NCI-H1436 treated with DMSO at 0.1 percent for 48 hours (cell line): ENCODE measurements around the gene NUMB.
"Not testable (repeated sequence)": the region's sequence is repeated elsewhere in the genome, so short reads cannot be mapped to it uniquely, and the experiment has no call there.

ENCODE experiments used
- DNase-seq: peaks from one replicate; lab custom pipeline; 2025; lab: John Stamatoyannopoulos, UW

Gene NUMB

DNA sequence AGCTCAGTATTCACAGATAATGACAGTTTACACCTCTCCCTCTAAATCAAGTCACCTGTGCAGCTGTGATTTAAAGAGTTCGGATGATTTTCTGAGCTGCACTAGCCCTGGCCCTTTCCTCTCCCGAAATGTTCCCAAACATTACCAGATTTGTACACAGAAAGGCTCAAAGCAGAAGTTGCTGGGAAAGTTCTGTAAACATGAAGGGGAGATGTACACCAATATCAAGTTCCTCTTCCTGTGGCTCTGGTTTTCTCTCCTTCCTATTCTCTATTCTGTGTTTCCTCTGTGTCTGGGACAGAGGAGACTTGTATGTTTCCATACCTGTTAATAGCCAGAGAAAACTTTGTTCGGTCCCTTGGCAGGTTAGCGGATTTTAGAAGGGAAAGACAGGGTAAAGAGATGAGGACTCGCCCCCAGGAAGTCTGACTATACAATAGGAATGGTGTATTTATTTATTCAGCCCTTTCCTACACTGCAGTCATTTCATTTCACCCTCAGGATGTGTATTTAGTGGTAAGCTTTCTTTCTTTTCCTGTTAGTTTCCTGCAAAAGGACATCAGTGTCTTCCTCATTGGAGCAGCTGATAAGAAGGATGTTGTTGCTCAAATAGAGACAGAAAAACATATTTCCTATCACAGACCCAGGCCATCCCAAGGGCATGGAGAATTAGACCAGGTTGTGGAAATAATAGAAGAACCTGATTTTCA lies 7.6 kb upstream of the NUMB start:
- DNase-seq = no peak

DNA sequence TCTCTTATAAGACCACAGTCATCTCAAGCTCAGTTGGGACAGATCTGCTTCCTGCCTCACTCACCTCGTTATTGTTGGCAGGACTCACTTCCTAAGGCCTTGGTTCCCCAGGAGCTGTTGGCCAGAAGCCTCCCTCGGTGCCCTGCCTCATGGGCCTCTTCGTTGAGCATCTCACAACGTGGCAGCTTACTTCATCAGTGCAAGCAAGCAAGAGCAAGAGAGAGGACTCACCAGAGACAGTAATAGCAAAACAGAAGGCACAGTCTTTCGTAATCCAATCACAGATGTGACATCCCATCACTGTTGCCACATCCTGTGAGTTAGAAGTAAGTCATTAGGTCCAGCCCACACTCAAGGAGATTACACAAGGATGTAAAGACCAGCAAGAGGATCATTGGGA lies 5.1 kb upstream of the NUMB start:
- no peak for DNase-seq

DNA sequence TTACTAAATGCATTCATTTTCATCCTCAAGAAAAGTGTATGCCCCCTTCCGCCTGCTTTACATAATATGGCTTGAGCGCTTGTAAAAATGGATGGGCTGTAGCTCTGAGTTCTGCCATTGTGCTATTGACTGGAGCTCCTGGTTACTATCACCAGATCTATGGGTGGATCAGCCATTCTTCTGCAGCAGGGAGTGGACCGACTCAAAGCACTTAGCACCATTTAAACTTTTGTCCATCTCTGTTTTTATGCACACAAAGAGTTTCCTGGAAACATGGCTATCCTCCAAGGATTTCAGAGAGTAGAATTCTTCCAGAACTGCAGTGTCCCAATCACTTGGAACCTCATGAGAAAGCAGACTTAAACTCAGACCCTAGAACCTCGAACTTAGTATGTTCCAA lies 4.5 kb upstream of the NUMB start:
- DNase-seq = no peak

DNA sequence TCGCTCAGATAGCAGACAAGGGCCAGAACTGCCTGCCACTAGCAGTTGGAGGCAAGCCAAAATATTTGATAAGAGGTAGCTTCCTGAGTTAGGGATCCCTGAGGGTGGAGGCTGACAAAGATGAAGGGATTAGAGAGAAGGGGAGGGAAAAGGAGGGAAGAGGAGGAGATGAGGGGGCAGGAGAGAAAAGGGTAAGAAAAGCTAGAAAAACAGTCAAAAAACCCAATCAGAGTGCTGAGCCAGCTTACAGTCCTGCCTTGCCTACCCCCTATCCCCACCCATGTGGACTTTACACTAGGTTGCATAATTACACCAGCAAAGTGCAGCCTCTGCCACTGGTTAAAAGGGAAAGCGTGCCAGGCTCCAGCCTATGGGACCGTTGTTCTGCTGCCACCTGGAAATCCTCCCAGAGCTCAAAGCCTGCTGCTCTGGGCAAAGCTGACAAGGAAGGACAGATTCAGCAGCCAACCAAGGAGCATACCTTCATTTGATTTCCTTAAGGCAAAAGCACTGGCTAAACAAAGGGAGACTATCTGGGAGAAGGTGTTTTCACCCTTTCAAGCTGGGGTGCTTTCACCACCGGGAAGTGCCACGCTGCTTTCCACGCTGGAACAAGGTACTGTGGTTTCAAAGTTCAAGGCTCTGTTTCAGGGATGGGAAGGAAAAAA lies 3.8 kb upstream of the NUMB start:
- peak; percentile 54 for DNase-seq

DNA sequence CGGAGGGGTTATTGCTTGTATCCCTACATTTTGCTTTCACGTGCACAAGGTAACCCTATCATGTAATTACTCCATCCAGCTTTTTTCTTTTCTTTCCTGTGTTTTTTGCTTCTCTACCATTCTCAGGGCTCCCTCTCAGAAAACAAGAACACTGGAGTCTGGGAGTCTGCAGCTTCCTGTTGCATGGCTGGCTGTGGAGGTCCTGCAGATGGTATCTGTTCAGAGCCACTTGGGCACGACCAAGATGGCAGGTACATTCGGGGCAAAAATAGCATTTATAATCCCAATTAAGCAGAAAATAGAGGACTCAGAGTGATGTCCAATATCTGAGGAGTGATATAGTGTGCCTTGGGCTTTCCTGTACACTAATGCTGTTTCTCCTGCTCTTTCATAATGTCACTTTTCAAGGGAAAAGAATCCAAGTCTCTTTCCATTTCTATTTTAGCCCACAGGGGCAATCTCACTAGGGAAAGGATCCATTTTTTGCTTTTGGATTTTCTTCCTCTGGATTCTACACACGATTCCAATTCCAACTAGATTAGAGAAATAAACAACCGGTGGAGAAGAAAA lies 3.2 kb upstream of the NUMB start:
- no peak for DNase-seq

DNA sequence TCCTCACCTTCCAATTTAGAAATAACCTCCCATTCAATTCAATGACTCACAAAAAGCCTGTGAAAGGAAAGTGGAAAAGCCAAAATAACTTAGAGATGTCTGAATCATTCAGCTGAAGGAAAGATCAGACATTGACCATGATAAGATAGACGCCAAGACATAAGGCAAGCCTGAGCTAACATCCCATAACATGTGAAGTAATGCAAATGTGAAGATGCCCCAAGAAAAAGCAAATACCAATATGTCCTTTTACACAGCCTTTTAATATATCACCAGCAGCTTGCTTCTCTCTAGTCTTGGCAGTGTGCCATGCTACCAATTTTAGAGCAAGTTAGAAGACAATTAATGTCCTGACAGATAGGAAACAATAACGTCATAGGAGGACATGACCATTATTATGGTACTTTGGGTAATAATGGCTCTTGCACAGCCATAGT lies 2.4 kb upstream of the NUMB start:
- DNase-seq = peak; percentile 55

DNA sequence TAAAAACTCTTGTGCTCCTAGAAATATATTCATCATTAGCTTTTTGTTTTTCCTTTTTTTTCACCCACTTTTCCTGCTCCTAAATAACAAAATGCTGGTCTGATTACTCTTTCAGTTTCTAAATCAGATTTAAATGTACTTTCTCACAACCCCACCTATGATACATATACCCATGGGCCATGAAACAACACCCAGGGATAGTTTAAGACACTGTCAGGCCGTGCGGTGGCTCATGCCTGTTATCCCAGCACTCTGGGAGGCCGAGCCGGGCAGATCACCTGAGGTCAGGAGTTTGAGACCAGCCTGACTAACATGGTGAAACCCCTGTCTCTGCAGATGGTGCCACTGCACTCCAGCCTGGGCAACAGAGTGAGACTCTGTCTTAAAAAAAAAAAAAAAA lies 1.6 kb upstream of the NUMB start:
- no peak for DNase-seq

DNA sequence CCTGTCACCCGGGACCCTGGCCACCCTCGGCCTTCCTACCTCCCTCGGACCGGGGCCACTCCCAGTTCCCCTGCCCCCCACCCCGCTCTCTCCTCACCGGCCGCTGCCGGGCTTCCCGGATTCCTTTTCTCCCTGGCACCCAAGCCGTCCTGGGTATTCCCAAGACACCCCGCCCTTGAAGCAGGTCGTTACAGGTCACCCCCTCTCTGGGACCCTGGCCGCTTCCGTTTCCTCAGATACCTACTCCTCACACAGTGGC lies 493 bp downstream of the NUMB start:
- no peak for DNase-seq

DNA sequence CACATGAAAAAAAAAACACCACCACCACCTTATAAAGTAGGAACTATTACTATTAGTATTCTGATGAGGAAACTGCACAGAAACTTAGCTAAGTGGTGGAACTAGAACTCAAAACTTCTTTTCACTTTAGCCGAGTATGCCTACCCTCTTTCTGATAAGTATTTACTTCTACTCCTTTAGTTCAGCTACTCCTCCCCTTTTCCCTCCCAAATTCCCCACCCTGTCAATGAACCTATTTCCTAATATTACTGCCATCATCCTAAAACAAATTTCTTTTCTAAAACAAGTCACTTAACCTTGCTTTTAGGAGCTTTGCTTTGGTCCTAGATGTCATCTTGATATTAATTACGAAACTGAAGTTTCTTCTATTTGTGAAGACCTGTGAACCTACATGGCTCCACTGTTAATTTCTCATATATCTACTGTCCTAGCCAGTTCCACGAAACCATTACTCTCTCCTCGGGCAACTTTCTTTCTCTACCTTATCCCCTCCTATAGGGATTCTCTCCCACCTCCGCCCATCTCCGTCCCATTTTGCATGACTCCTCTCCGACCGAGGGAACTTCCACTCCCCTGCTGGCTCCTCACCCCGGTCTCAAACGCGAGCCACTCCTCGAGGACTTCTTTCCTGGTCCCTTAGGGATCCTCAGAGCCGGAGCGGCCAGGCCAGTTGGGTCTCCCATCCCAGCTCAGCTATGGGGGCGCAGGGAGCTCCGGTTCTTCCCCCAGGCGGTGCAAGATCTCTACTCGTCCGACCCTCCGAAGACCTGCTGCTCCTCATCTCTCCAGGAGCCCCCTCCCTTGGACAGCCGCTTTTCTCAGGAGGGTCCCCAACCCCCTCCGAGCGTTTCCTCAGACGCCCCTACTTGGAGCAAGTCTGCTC lies 1.1 kb downstream of the NUMB start:
- no peak for DNase-seq

DNA sequence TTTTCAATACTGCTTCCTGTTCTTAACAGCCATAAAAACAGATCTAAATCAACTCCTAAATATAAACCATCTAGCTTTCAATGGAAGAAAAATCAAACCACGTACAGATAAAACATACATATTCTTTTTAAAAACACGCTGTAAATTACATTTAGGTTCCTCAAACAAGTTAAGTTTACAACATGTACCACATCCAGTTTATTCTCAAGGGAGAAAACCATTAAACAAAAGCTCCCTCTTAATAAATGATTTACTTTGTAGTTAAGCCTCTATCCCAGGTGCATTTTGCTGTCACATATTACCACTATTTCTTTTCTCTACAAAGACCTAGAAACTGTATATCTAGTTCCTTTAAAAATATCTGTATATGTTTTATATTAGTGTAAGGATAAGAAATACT lies 3.1 kb downstream of the NUMB start:
- DNase-seq = no peak

DNA sequence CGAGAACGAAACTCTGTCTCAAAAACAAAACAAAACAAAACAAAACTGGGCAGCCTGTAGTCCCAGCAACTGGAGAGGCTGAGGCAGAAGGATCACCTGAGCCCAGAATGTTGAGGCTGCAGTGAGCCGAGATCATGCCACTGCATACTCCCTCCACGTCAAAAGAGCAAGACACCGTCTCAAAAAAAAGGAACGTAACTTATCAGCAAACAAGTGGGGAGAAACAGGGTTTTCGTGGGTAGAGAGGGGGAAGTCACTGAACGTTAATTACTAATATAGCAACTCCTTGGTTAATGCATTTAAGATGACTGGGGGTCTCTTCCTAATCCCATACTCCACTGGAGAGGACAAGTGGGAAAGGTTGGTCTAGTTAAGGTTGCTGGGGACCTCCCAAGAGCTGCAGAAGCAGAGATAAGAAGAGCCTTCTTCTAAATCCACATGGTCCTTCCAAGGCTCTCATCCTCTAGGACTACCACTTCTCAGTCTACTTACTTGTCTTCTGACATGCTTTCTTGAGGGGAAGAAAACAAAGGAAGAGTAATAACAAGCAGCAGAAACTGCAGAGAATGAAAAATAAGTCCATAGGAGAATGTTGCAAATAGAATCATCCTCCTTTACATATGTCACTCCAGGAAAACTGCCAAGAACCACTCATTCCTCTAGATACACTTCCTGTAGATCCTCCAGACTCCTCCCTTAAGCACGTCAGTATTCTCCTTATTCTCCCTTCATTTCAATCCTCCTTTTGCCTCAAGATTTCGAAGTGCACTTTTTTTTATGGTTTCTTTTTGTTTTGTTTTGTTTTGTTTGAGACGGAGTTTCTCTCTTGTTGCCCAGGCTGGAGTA lies 5.8 kb downstream of the NUMB start:
- no peak for DNase-seq

DNA sequence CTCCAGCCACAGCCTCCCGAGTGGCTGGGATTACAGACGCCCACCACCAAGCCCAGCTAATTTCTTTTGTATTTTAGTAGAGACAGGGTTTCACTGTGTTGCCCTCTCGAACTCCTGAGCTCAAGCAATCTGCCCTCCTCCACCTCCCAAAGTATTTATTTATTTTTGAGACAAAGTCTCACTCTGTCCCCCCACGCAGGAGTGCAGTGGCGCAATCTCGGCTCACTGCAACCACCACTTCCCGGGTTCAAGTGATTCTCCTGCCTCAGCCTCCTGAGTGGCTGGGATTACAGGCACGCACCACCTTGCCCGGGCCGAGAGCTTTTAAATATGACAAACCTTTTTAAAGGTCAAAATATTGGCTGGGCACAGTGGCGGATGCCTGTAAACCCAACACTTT lies 14.6 kb downstream of the NUMB start:
- no peak for DNase-seq

DNA sequence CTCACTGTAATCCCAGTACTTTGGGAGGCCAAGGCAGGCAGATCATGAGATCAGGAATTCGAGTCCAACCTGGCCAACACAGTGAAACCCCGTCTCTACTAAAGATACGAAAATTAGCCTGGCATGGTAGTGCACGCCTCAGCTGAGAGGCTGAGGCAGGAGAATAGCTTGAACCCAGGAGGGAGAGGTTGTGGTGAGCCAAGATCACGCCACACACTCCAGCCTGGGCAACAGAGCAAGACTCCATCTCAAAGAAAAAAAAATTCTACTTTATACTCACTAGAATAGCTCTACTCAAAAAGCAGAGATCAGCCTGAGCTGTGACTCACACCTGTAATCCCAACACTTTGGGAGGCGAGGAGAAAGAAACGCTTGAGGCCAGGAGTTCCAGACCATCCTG lies 17.1 kb downstream of the NUMB start:
- no peak for DNase-seq

DNA sequence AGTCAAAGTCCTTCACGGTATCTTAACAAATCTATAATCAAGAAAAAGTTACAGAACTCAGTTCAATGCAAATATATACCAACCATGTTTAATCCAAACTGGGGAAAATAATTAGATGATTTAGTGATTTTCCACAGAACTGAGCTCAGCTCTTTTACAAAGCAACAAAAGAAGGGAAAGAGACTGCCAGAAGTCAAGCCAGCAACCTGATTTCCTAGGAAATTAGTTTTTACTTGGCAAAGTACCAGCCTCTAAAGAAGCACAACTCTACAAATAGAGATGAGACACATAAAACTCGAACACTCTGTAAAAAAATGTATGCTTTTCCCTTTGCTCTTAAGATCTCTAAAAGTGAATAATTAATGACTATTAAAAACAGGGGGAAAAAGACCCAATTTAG lies 19.4 kb downstream of the NUMB start:
- DNase-seq = no peak

DNA sequence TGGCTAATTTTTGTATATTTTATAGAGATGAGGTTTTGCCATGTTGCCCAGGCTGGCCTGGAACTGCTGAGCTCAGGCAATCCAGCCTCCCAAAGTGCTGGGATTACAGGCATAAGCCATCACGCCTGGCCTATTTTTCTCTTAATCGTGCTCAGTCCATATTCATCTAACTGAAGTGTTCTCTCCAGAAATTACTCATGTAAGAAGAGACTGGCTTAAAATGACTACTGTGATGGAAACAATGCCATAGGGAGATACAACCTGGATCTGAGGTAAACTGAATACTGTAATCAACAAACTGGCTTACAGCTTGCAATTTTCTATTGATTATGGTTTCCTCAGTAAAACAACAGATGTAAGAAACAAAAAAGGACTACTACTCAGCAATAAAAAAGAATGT lies 21.1 kb downstream of the NUMB start:
- DNase-seq = no peak

DNA sequence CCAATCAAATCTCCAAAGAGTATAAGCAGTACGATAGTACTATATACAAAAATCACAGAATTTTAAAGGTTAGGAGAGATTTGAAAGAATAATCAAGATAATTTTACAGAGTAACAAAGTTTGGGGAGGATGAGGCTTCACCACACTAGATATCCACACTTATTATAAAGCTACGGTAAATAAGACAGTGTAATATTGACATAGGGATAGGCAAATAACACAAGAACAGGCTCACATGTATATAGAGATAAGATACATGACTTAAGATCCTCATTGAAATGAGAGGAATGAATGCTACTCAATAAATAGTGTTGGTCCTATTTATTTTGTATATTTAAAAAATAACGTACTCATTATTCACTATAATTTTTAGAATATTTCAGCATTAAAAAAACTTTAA lies 26.2 kb downstream of the NUMB start:
- no peak for DNase-seq

DNA sequence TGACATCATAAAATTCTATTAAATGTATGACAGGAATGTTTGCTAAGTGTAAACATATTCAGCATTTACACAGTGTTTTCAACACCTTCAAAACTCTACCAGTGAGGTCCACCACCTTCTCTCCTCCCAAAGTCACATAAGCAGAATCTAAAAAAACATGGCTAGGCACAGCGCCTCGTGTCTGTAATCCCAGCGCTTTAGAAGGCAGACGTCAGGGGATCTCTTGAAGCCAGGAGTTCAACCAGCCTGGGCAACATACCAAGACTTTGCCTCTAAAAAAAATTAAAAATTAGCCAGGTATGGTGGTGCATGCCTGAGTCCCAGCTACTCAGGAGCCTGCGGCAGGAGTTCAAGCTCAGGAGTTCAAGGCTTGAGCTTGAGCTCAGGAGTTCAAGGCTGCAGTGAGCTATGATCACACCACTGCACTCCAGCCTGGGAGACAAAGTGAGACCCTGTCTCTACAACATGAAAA lies 30.0 kb downstream of the NUMB start:
- DNase-seq = no peak

DNA sequence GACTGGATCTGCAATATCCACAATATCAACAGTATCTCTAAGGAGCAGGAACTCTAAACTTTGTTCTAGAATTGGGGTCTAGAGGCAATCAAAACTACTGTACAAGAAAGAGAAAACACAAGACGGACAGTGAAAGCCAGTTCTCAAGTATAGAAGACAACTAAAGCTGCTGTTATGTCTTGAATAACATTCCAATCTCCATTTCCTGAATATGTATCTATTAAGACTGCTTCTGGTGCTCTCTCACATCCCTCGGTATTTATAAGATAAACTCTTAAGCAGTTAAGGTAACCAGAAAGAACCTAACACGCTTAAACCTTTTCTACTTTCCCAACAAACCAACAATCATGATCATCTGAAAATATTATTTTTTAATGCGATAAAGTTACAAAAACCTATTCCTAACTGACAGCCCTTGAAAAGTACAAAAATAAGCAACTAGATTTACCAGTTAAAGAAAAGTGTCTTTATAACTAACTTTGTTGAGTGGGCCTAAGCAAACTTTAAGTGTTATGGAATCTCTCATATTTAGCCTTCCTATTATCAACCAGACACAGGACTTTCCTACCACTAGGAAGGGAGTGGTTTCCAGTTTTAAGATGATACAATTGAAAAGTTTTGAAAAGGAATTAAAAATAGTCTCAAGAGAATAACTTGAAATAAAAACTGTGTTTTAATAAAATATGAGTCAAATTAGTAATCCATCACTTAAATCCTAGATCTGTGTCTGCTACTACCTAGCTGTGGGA lies 30.7 kb downstream of the NUMB start:
- no peak for DNase-seq

DNA sequence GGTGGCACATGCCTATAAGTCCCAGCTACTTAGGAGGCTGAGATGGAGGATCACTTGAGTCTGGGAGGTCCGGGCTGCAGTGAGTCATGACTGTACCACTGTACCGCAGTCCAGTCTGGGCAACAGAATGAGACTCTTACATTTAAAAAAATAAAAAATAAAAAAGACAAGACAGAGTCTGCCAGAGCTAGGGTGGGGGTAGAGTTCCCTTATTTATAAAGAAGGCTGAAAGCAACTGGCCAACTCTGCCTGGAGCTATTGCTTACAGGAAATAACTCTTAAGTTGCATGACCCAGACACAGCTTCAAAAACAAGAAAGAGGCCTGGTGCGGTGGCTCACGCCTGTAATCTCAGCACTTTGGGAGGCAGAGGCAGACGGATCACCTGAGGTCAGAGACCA lies 31.5 kb downstream of the NUMB start:
- DNase-seq = no peak

DNA sequence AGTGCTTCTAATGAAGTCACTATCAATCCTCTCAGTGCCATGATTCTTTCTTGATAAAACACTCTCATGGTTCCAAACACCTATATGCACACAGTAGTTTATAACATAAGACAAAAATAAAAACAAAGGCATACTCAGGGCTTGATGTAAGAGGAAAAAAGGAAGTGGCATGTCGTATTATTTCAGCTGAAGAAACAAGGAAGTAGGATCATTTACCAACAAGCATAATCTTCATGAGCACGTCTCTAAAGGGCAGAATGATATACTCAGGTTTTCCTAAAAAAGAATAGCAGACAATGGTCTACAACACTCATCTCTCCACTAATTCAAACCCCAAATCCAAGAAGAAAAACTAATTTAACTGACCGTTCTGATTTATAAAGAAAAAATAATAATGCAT lies 33.9 kb downstream of the NUMB start:
- no peak for DNase-seq

DNA sequence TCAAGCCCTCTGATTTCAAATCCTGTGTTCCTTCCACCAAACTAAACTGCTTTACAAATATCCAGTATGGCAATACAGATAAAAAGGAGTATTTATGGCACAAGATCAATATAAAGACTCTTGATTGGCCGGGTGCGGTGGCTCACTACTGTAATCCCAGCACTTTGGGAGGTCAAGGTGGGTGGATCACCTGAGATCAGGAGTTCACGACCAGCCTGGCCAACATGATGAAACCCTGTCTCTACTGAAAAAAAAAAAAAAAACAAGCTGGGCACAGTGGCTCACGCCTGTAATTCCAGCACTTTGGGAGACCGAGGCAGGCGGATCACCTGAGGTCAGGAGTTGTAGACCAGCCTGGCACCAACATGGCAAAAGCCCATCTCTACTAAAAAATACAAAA lies 35.3 kb downstream of the NUMB start:
- DNase-seq = not testable (repeated sequence)
